ENCODE data around the gene CAMK1D.
A peak's percentile ranks its signal among the peaks of the same experiment; 100 is the strongest.
"Not testable (repeated sequence)": the region's sequence is repeated elsewhere in the genome, so short reads cannot be mapped to it uniquely, and the experiment has no call there.

CAMK1D gene

DNA sequence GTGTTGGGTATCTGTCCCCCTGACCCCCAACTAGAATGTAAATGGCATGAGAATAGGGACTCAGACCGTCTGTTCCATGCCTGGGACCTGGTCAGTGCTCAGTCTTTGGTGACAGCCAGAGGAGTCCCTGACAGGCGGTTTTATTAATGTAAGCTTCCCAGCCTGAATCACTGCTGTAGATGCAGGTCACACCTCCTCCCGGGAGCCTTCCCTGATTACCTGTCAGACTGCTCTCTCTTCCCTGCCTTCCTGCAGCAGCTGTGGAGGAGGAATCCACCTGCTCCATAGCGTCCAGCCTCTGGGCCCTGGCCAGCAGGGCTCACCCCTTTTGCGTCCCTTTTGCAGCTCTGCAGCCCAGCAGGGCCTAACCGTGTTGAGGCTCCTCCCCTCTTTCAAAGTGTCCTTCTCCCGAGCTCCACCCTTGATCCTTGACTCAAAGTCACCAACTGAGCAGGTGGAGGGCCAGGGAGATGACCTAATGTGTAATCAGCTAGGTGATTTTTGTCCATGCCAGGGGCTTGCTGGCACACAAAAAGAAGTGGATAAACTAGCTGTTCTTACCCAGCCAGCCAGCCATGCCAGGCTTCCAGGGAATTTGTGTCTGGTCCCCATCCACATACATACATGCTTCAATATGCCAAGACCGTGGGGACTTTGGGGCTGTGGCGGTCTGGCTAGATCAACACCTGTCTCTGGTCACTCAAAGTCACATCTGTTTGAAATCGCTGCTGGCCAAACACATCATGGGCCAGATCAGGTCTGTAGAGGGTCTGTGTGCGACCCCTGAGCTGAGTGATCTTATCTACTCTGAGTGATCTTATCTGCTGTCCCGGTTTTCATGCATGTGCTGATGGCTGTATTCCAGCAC, 457.1 kb downstream of the CAMK1D start:
- H3K9me3 ChIP-seq (ENCODE audit: control insufficient read depth in 5 of 5, low read length in 5 of 5): no peaks in the 10 kb centered on the region
- no peak overlapping the region for H3K4me3 ChIP-seq (ENCODE audit: low read depth in 1 of 5, low read length in 5 of 5)
- H3K27me3 ChIP-seq (ENCODE audit: control insufficient read depth in 5 of 5, insufficient read depth in 4 of 5, low read length in 5 of 5): no peaks in the 10 kb centered on the region
- H3K9ac ChIP-seq (ENCODE audit: low read length in 5 of 5): no peak overlapping the region
- peaks cover 0 to 13% (median 0%) of the 10 kb centered on the region in 5 donors for H3K36me3 ChIP-seq (ENCODE audit: control insufficient read depth in 5 of 5, insufficient read depth in 5 of 5, low read length in 5 of 5)
- H3K4me1 ChIP-seq (ENCODE audit: control insufficient read depth in 5 of 5, insufficient read depth in 5 of 5, low read length in 5 of 5): no peaks in the 10 kb centered on the region
- no peak overlapping the region for H3K27ac ChIP-seq (ENCODE audit: low read depth, low read length)

DNA sequence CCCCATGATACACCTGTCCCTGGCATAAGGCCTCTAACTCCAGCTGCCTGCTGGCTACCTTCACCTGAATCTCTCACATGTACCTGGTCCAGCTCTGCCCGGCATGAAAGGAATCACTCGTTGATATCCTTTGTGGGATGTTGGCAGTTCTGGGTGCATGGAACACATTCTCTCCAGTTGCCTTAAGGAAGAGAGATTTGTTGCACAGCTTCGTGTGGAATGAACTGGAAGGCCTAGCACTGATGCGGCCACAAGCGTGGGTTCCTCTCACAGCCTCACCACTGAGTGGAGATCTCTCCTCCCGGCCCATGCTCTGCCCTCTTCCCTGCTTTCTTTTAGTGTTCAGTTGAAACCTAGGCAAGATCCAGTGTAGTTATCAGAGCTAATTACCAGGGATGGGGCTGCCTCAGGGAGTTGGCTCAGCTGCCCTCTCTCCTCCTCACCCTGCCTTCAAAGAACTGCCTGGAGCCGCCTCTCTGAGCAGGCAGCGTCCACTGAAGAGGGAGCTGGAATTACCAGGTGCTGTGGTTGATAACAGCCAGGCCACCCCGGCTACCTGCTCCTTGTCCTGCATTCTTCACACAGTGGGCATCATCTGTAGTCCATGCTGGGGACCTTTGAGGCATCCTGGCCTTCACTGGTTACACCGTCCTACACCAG, 457.9 kb downstream of the CAMK1D start:
- Histone ChIP-seq H3K36me3 (ENCODE audit: control insufficient read depth in 5 of 5, insufficient read depth in 5 of 5, low read length in 5 of 5) (peaks cover 0 to 13% (median 0%) of the 10 kb centered on the region in 5 donors), H3K27ac (ENCODE audit: low read depth, low read length) (no peak overlapping the region), H3K4me1 (ENCODE audit: control insufficient read depth in 5 of 5, insufficient read depth in 5 of 5, low read length in 5 of 5) (peaks cover 0 to 3% (median 0%) of the 10 kb centered on the region in 5 donors), H3K9me3 (ENCODE audit: control insufficient read depth in 5 of 5, low read length in 5 of 5) (no peaks in the 10 kb centered on the region), H3K4me3 (ENCODE audit: low read depth in 1 of 5, low read length in 5 of 5) (no peak overlapping the region), H3K9ac (ENCODE audit: low read length in 5 of 5) (no peak overlapping the region), H3K27me3 (ENCODE audit: control insufficient read depth in 5 of 5, insufficient read depth in 4 of 5, low read length in 5 of 5) (no peaks in the 10 kb centered on the region)

DNA sequence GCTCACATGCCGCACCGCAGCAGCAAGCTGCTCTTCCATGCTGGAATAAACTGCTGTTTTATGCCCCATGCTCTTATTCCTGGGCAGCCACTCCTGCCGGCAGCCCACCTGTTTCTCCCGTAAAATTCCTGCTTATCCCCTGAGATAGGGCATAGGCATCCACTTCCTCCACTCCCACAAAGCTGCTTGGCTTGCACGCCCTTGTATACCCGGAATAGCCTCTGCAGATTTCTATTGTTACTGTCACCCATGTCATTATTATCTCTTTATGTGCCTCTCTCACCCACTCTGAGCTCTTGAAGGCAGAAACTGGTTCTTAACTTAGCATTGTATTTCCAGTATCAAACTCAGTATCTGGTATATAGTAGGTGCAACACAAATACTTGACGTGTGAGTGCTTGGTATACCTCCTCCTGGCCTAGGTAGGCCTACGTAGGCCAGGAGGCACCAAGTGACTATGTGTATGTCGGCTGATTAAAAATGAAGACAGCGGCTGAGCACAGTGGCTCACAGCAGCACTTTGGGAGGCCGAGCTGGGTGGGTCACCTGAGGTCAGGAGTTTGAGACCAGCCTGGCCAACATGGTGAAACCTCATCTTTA, 458.8 kb downstream of the CAMK1D start:
- peaks cover 0 to 13% (median 0%) of the 10 kb centered on the region in 5 donors for H3K36me3 ChIP-seq (ENCODE audit: control insufficient read depth in 5 of 5, insufficient read depth in 5 of 5, low read length in 5 of 5)
- H3K4me1 ChIP-seq (ENCODE audit: control insufficient read depth in 5 of 5, insufficient read depth in 5 of 5, low read length in 5 of 5): peaks cover 0 to 3% (median 0%) of the 10 kb centered on the region in 5 donors
- no peak overlapping the region for H3K9ac ChIP-seq (ENCODE audit: low read length in 5 of 5)
- H3K27ac ChIP-seq (ENCODE audit: low read depth, low read length): no peak overlapping the region
- no peaks in the 10 kb centered on the region for H3K9me3 ChIP-seq (ENCODE audit: control insufficient read depth in 5 of 5, low read length in 5 of 5)
- H3K4me3 ChIP-seq (ENCODE audit: low read depth in 1 of 5, low read length in 5 of 5): no peak overlapping the region
- H3K27me3 ChIP-seq (ENCODE audit: control insufficient read depth in 5 of 5, insufficient read depth in 4 of 5, low read length in 5 of 5): no peaks in the 10 kb centered on the region

DNA sequence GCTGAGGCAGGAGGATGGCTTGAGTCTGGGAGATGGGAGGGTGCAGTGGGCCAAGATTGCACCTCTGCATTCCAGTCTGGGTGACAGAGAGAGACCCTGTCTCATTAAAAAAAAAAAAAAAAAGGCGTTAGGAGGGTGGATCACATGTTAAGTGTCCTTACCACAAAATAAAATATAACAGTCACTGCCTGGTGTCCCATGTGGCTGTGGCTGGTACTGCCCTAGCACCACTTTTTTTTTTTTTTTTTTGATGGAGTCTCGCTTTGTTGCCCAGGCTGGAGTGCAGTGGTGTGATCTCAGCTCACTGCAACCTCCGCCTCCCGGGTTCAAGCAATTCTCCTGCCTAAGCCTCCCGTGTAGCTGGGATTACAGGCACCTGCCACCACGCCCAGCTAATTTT, 460.7 kb downstream of the CAMK1D start:
- H3K27me3 ChIP-seq (ENCODE audit: control insufficient read depth in 5 of 5, insufficient read depth in 4 of 5, low read length in 5 of 5); H3K4me1 ChIP-seq (ENCODE audit: control insufficient read depth in 5 of 5, insufficient read depth in 5 of 5, low read length in 5 of 5); H3K4me3 ChIP-seq (ENCODE audit: low read depth in 1 of 5, low read length in 5 of 5); H3K27ac ChIP-seq (ENCODE audit: low read depth, low read length); H3K9me3 ChIP-seq (ENCODE audit: control insufficient read depth in 5 of 5, low read length in 5 of 5); H3K9ac ChIP-seq (ENCODE audit: low read length in 5 of 5): not testable (repeated sequence)
- peaks cover 0 to 25% (median 10%) of the 10 kb centered on the region in 5 donors for H3K36me3 ChIP-seq (ENCODE audit: control insufficient read depth in 5 of 5, insufficient read depth in 5 of 5, low read length in 5 of 5)

DNA sequence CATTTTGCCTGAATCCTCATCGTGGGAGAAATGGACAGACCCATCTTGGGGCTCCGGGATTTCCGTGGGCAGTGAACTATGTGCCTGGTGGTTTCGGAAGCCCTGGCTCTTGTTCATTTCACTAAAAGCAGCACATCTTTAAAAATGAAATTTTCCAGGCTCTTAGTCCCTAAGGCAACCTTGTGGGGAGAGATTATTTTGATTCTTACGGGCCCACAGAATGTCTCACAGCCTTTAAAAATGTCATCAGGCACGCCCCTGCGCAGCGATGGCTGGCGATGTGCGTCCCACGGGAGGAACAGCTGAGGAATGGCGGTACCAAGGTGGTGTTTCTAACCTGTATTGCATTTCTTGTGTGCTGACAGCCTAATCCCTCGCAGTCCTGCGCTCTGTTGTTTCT, 462.5 kb downstream of the CAMK1D start:
- Histone ChIP-seq H3K9me3 (ENCODE audit: control insufficient read depth in 5 of 5, low read length in 5 of 5) (peaks cover 2 to 10% (median 5%) of the 10 kb centered on the region in 5 donors), H3K4me3 (ENCODE audit: low read depth in 1 of 5, low read length in 5 of 5) (no peak overlapping the region), H3K27me3 (ENCODE audit: control insufficient read depth in 5 of 5, insufficient read depth in 4 of 5, low read length in 5 of 5) (no peaks in the 10 kb centered on the region), H3K27ac (ENCODE audit: low read depth, low read length) (no peak overlapping the region), H3K4me1 (ENCODE audit: control insufficient read depth in 5 of 5, insufficient read depth in 5 of 5, low read length in 5 of 5) (peaks cover 0 to 3% (median 0%) of the 10 kb centered on the region in 5 donors), H3K9ac (ENCODE audit: low read length in 5 of 5) (no peak overlapping the region), H3K36me3 (ENCODE audit: control insufficient read depth in 5 of 5, insufficient read depth in 5 of 5, low read length in 5 of 5) (peaks cover 0 to 35% (median 15%) of the 10 kb centered on the region in 5 donors)

DNA sequence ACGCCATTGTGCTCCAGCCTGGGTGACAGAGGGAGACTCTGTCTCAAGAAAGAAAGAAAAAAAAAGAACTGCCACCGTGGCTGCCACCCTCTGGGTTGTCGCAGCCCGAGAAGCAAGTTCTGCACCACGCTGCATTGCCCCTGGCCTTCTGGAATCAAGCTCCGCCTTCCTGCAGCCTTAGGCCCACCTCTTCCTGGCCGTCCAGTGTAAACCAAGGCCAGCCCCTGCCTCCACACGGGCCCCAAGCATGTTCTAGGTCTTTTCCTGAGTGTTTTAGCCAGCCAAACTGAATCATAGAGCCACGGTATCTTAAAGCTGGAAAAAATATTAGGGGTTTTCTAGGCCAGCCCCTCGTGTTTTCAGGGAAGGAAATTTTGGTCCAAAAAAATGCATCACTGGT, 463.2 kb downstream of the CAMK1D start:
- no peak overlapping the region for H3K9ac ChIP-seq (ENCODE audit: low read length in 5 of 5)
- H3K36me3 ChIP-seq (ENCODE audit: control insufficient read depth in 5 of 5, insufficient read depth in 5 of 5, low read length in 5 of 5): peaks cover 0 to 32% (median 15%) of the 10 kb centered on the region in 5 donors
- H3K27me3 ChIP-seq (ENCODE audit: control insufficient read depth in 5 of 5, insufficient read depth in 4 of 5, low read length in 5 of 5): no peaks in the 10 kb centered on the region
- peaks cover 0 to 3% (median 0%) of the 10 kb centered on the region in 5 donors for H3K4me1 ChIP-seq (ENCODE audit: control insufficient read depth in 5 of 5, insufficient read depth in 5 of 5, low read length in 5 of 5)
- no peak overlapping the region for H3K4me3 ChIP-seq (ENCODE audit: low read depth in 1 of 5, low read length in 5 of 5)
- H3K27ac ChIP-seq (ENCODE audit: low read depth, low read length): no peak overlapping the region
- H3K9me3 ChIP-seq (ENCODE audit: control insufficient read depth in 5 of 5, low read length in 5 of 5): peaks cover 2 to 10% (median 5%) of the 10 kb centered on the region in 5 donors

DNA sequence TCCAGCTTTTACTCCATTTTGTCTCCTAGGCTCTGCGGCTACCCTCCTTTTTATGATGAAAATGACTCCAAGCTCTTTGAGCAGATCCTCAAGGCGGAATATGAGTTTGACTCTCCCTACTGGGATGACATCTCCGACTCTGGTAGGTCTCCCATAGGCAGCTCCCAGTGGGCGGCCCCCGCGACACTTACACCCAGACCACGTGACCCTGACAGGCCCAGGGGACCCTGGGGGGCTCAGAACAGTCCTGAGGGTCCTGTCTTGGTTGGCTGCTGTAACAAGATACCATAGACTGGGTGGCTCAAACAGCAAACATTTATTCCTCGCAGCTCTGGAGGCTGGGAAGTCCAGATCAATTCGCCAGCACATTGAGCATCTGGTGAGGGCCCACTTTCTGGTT, 464.8 kb downstream of the CAMK1D start:
- H3K9ac ChIP-seq (ENCODE audit: low read length in 5 of 5): no peak overlapping the region
- peaks cover 0 to 28% (median 15%) of the 10 kb centered on the region in 5 donors for H3K36me3 ChIP-seq (ENCODE audit: control insufficient read depth in 5 of 5, insufficient read depth in 5 of 5, low read length in 5 of 5)
- H3K27me3 ChIP-seq (ENCODE audit: control insufficient read depth in 5 of 5, insufficient read depth in 4 of 5, low read length in 5 of 5): no peaks in the 10 kb centered on the region

DNA sequence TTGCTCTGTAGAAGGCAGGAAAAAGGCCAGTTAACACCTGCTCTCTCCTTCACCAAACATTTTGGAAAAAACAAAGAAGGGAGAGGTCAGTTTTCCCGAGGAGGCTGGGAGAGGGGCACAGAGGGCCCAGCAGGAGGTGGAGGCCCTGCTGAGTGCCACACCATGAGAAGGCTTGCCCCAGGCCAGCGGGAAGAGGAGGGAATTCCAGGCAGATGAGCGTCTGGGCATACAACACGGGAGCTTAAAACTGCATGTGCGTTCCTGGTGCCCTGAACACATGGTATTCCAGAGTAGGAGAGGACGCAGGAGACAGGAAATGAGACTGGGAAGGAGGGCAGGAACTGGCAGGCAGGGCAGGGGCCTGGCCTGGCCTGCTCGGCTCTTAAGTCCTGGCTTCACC, 469.7 kb downstream of the CAMK1D start:
- Histone ChIP-seq H3K9ac (ENCODE audit: low read length in 5 of 5) (no peak overlapping the region), H3K27ac (ENCODE audit: low read depth, low read length) (no peak overlapping the region), H3K4me3 (ENCODE audit: low read depth in 1 of 5, low read length in 5 of 5) (no peak overlapping the region), H3K9me3 (ENCODE audit: control insufficient read depth in 5 of 5, low read length in 5 of 5) (peaks cover under 1 to 8% (median 5%) of the 10 kb centered on the region in 5 donors), H3K27me3 (ENCODE audit: control insufficient read depth in 5 of 5, insufficient read depth in 4 of 5, low read length in 5 of 5) (no peaks in the 10 kb centered on the region), H3K4me1 (ENCODE audit: control insufficient read depth in 5 of 5, insufficient read depth in 5 of 5, low read length in 5 of 5) (peaks cover 0 to 6% (median 0%) of the 10 kb centered on the region in 5 donors), H3K36me3 (ENCODE audit: control insufficient read depth in 5 of 5, insufficient read depth in 5 of 5, low read length in 5 of 5) (peaks cover 0 to 37% (median 16%) of the 10 kb centered on the region in 5 donors)

More for the DNA sequence above, 464.8 kb downstream of the CAMK1D start:
- H3K4me3 ChIP-seq (ENCODE audit: low read depth in 1 of 5, low read length in 5 of 5): peak overlapping the region in 1 of 5 donors; percentile 26
- H3K4me1 ChIP-seq (ENCODE audit: control insufficient read depth in 5 of 5, insufficient read depth in 5 of 5, low read length in 5 of 5): peaks cover 0 to 3% (median 0%) of the 10 kb centered on the region in 5 donors
- H3K9me3 ChIP-seq (ENCODE audit: control insufficient read depth in 5 of 5, low read length in 5 of 5): peaks cover 2 to 10% (median 5%) of the 10 kb centered on the region in 5 donors
- no peak overlapping the region for H3K27ac ChIP-seq (ENCODE audit: low read depth, low read length)

DNA sequence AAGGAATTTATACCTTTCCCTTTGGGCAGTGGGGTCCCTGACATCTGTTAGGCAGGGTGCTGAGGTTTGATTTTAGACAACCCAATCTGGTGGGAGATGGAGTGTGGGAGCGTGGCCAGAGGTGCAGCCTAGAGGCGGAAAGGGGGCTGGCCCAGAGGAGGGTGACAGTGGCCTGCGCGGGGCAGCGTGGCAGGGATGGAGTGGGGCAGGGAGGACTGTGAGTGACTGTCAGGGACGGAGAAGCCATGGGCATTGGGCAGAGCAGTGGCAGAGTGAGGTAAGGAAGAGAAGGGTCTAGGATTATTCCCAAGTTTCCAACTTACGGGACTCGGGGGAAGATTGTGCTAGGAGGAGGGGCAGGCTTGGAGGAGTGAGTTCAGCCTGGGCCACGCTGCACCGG, 470.3 kb downstream of the CAMK1D start:
- H3K27me3 ChIP-seq (ENCODE audit: control insufficient read depth in 5 of 5, insufficient read depth in 4 of 5, low read length in 5 of 5): no peaks in the 10 kb centered on the region
- H3K4me1 ChIP-seq (ENCODE audit: control insufficient read depth in 5 of 5, insufficient read depth in 5 of 5, low read length in 5 of 5): peaks cover 0 to 6% (median 0%) of the 10 kb centered on the region in 5 donors
- no peak overlapping the region for H3K4me3 ChIP-seq (ENCODE audit: low read depth in 1 of 5, low read length in 5 of 5)
- H3K36me3 ChIP-seq (ENCODE audit: control insufficient read depth in 5 of 5, insufficient read depth in 5 of 5, low read length in 5 of 5): peaks cover 0 to 31% (median 10%) of the 10 kb centered on the region in 5 donors
- no peak overlapping the region for H3K27ac ChIP-seq (ENCODE audit: low read depth, low read length)
- H3K9me3 ChIP-seq (ENCODE audit: control insufficient read depth in 5 of 5, low read length in 5 of 5): peaks cover 0 to 2% (median under 1%) of the 10 kb centered on the region in 5 donors
- no peak overlapping the region for H3K9ac ChIP-seq (ENCODE audit: low read length in 5 of 5)

All from subcutaneous abdominal adipose tissue (tissue), 5 donors.